ENCODE measurements around the gene MED31. TPM values are rescaled to one million over a fixed set of nuclear protein-coding genes. Genes with fewer than 3 reads are reported as not detected.

The MED31 gene
- total and polyA plus RNA-seq, 12 donors = 8.0 to 69.1 (median 22.0) TPM

- intact Hi-C loops (cut with DNase I) = loop anchor here (5.0 to 10.0 kb wide), 2 partner anchors 160 to 163 kb away; no protein-coding TSS in a partner anchor
- H3K4me1 ChIP-seq (replicated peaks in 1 of 2) = peaks cover 13 to 23% of the 10 kb centered on the region in 2 donors
- 85 to 96% (median 93%) methylated on average over 3 to 6 of the region's 6 CpGs for WGBS, 4 donors
- no peaks in the 10 kb centered on the region for H3K9me3 ChIP-seq (replicated peaks in 1 of 3)
- TF ChIP-seq CTCF (IDR thresholded peaks at IDR 0.05) = no peak
- no peak for TF ChIP-seq POLR2A (IDR thresholded peaks at IDR 0.05)
- H3K4me3 ChIP-seq = no peak overlapping the region
- H3K27me3 ChIP-seq = no peaks in the 10 kb centered on the region
- no peak overlapping the region for H3K27ac ChIP-seq
- peaks cover 0 to 13% of the 10 kb centered on the region in 2 donors for H3K36me3 ChIP-seq (replicated peaks in 1 of 2)
- no peak for DNase-seq
Measured at GRCh38 chr17:6637458-6637840, 14.0 kb downstream of the MED31 start.

GRCh38 chr17:6636616-6637457 lies 14.6 kb downstream of the MED31 start:
- WGBS, 4 donors = 91 to 95% (median 93%) methylated on average over 13 to 17 of the region's 17 CpGs
- H3K27me3 ChIP-seq = no peaks in the 10 kb centered on the region
- intact Hi-C loops (cut with DNase I) = loop anchor here (5.0 to 10.0 kb wide), 2 partner anchors 160 to 162 kb away; no protein-coding TSS in a partner anchor
- no peaks in the 10 kb centered on the region for H3K9me3 ChIP-seq (replicated peaks in 1 of 3)
- H3K36me3 ChIP-seq (replicated peaks in 1 of 2) = peaks cover 0 to 16% of the 10 kb centered on the region in 2 donors
- peaks cover 13 to 18% of the 10 kb centered on the region in 2 donors for H3K4me1 ChIP-seq (replicated peaks in 1 of 2)
- H3K27ac ChIP-seq = no peak overlapping the region
- no peak overlapping the region for H3K4me3 ChIP-seq
- TF ChIP-seq CTCF (IDR thresholded peaks at IDR 0.05) = no peak
- no peak for TF ChIP-seq POLR2A (IDR thresholded peaks at IDR 0.05)
- peak in 1 of 7 donors; percentile 14 for DNase-seq

- H3K27ac ChIP-seq = no peak overlapping the region
- no peak overlapping the region for H3K4me3 ChIP-seq
- no peaks in the 10 kb centered on the region for H3K9me3 ChIP-seq (replicated peaks in 1 of 3)
- intact Hi-C loops (cut with DNase I) = loop anchor here (5.0 to 10.0 kb wide), 2 partner anchors 159 to 161 kb away; no protein-coding TSS in a partner anchor
- no peak for DNase-seq
- peaks cover 0 to 16% of the 10 kb centered on the region in 2 donors for H3K36me3 ChIP-seq (replicated peaks in 1 of 2)
- H3K27me3 ChIP-seq = no peaks in the 10 kb centered on the region
- TF ChIP-seq CTCF (IDR thresholded peaks at IDR 0.05) = no peak
- TF ChIP-seq POLR2A (IDR thresholded peaks at IDR 0.05) = no peak
- WGBS, 4 donors = 81 to 89% (median 86%) methylated on average over 2 of the region's 2 CpGs
- H3K4me1 ChIP-seq (replicated peaks in 1 of 2) = peaks cover 13 to 14% of the 10 kb centered on the region in 2 donors
Measured at GRCh38 chr17:6636105-6636504, 15.3 kb downstream of the MED31 start.

- DNase-seq = no peak
- Histone ChIP-seq H3K27me3 (no peaks in the 10 kb centered on the region), H3K36me3 (replicated peaks in 1 of 2) (peaks cover 0 to 17% of the 10 kb centered on the region in 2 donors), H3K9me3 (replicated peaks in 1 of 3) (no peaks in the 10 kb centered on the region), H3K4me1 (replicated peaks in 1 of 2) (peaks cover 0 to under 1% of the 10 kb centered on the region in 2 donors), H3K27ac (no peak overlapping the region), H3K4me3 (no peak overlapping the region)
- 93 to 100% (median 98%) methylated on average over 3 of the region's 3 CpGs for WGBS, 4 donors
- intact Hi-C loops (cut with DNase I) = loop anchor here in 1 of 2 donors (10.0 kb wide), 1 partner anchor 158 kb away; no protein-coding TSS in a partner anchor
- TF ChIP-seq CTCF (IDR thresholded peaks at IDR 0.05) (no peak), POLR2A (IDR thresholded peaks at IDR 0.05) (no peak)
Measured at GRCh38 chr17:6633263-6633662, 18.1 kb downstream of the MED31 start.

Measured in adrenal gland (tissue), 12 donors.